ENCODE measurements around the gene SORCS3.

SORCS3 gene

DNA sequence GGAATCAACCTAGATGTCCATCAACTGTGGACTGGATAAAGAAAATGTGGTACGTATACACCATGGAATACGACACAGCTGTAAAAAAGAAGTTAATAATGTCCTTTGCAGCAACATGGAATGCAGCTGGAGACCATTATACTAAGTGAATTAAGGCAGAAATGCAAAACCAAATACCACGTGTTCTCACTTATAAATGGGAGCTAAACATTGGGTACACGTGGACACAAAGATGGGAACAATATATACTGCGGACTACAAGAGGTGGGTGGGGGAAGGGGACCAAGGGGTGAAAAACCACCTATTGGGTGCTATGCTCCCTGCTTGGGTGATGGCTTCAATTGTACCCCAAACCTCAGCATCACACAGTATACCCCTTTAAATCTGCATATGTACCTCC is 385.5 kb downstream of the SORCS3 start:
- no peak for DNase-seq (ENCODE audit: low read depth in 1 of 2, low spot score in 1 of 2)
- TF ChIP-seq GABPA (IDR thresholded peaks at IDR 0.05; ENCODE audit: low read depth), result no peak
- TF ChIP-seq, protein P1, sequence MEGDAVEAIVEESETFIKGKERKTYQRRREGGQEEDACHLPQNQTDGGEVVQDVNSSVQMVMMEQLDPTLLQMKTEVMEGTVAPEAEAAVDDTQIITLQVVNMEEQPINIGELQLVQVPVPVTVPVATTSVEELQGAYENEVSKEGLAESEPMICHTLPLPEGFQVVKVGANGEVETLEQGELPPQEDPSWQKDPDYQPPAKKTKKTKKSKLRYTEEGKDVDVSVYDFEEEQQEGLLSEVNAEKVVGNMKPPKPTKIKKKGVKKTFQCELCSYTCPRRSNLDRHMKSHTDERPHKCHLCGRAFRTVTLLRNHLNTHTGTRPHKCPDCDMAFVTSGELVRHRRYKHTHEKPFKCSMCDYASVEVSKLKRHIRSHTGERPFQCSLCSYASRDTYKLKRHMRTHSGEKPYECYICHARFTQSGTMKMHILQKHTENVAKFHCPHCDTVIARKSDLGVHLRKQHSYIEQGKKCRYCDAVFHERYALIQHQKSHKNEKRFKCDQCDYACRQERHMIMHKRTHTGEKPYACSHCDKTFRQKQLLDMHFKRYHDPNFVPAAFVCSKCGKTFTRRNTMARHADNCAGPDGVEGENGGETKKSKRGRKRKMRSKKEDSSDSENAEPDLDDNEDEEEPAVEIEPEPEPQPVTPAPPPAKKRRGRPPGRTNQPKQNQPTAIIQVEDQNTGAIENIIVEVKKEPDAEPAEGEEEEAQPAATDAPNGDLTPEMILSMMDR (IDR thresholded peaks at IDR 0.05; ENCODE audit: insufficient read depth, low read length), result no peak
- TF ChIP-seq, protein P2, sequence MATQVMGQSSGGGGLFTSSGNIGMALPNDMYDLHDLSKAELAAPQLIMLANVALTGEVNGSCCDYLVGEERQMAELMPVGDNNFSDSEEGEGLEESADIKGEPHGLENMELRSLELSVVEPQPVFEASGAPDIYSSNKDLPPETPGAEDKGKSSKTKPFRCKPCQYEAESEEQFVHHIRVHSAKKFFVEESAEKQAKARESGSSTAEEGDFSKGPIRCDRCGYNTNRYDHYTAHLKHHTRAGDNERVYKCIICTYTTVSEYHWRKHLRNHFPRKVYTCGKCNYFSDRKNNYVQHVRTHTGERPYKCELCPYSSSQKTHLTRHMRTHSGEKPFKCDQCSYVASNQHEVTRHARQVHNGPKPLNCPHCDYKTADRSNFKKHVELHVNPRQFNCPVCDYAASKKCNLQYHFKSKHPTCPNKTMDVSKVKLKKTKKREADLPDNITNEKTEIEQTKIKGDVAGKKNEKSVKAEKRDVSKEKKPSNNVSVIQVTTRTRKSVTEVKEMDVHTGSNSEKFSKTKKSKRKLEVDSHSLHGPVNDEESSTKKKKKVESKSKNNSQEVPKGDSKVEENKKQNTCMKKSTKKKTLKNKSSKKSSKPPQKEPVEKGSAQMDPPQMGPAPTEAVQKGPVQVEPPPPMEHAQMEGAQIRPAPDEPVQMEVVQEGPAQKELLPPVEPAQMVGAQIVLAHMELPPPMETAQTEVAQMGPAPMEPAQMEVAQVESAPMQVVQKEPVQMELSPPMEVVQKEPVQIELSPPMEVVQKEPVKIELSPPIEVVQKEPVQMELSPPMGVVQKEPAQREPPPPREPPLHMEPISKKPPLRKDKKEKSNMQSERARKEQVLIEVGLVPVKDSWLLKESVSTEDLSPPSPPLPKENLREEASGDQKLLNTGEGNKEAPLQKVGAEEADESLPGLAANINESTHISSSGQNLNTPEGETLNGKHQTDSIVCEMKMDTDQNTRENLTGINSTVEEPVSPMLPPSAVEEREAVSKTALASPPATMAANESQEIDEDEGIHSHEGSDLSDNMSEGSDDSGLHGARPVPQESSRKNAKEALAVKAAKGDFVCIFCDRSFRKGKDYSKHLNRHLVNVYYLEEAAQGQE (IDR thresholded peaks at IDR 0.05; ENCODE audit: insufficient replicate concordance, low read depth), result no peak
- TF ChIP-seq POLR2AphosphoS5 (IDR thresholded peaks at IDR 0.05; ENCODE audit: low read depth), result no peak
- TF ChIP-seq SPI1 (IDR thresholded peaks at IDR 0.05; ENCODE audit: borderline replicate concordance, low read depth), result no peak
- Histone ChIP-seq H3K4me3 (replicated peaks; ENCODE audit: insufficient read depth, low read length) (no peak overlapping the region), H3K27me3 (ENCODE audit: insufficient read depth, poor library complexity, severe bottlenecking) (no peaks in the 10 kb centered on the region), H3K27ac (replicated peaks) (no peak overlapping the region)

DNA sequence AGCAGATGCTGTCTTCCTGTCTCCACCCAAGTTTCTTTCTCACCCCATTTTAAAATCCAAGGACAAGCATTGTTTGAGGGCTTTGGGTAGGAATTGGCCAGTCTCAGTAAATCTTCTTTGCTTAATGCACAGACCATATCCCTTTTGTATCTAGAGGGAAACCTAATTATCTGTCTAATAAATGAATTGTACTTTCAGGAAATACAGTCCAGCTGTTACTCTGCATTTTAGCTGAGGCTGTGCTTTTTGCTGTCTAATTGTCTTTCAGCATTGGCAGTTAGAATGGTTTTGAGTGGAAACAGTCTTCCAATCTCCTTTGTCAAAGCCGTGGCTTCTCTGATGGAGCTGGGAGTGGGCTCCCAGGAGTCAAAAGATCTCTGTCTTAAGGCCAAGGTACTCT is 388.2 kb downstream of the SORCS3 start:
- no peak for DNase-seq (ENCODE audit: low read depth in 1 of 2, low spot score in 1 of 2)
- H3K4me3 ChIP-seq (replicated peaks; ENCODE audit: insufficient read depth, low read length), result no peak overlapping the region
- no peak for TF ChIP-seq GABPA (IDR thresholded peaks at IDR 0.05; ENCODE audit: low read depth)
- TF ChIP-seq, protein P1 (IDR thresholded peaks at IDR 0.05; ENCODE audit: insufficient read depth, low read length), result no peak
- TF ChIP-seq POLR2AphosphoS5 (IDR thresholded peaks at IDR 0.05; ENCODE audit: low read depth), result no peak
- TF ChIP-seq, protein P2 (IDR thresholded peaks at IDR 0.05; ENCODE audit: insufficient replicate concordance, low read depth), result no peak
- no peak for TF ChIP-seq SPI1 (IDR thresholded peaks at IDR 0.05; ENCODE audit: borderline replicate concordance, low read depth)
- no peak overlapping the region for H3K27ac ChIP-seq (replicated peaks)
- no peaks in the 10 kb centered on the region for H3K27me3 ChIP-seq (ENCODE audit: insufficient read depth, poor library complexity, severe bottlenecking)

DNA sequence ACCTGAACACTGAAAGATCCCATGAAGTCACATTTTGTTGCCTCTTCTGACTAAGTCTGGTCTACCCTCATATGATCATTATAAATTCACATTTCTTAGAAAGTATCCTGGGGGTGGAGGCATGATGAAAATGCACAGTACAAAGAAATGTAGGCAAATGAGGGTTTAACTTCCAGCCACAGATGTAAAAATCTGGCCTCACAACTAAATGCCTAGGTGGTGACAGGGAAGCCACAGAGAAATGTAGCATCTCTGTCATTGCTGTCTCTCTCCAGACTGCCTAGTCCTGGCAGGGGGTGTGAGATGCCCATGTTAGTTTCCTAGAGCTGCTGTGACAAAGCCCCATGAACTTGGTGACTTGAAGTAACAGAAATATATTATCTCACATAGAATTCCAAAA is 395.9 kb downstream of the SORCS3 start:
- H3K27ac ChIP-seq (replicated peaks), result no peak overlapping the region
- no peak for TF ChIP-seq SPI1 (IDR thresholded peaks at IDR 0.05; ENCODE audit: borderline replicate concordance, low read depth)
- no peak for TF ChIP-seq GABPA (IDR thresholded peaks at IDR 0.05; ENCODE audit: low read depth)
- TF ChIP-seq, protein P1 (IDR thresholded peaks at IDR 0.05; ENCODE audit: insufficient read depth, low read length), result no peak
- TF ChIP-seq, protein P2 (IDR thresholded peaks at IDR 0.05; ENCODE audit: insufficient replicate concordance, low read depth), result no peak
- TF ChIP-seq POLR2AphosphoS5 (IDR thresholded peaks at IDR 0.05; ENCODE audit: low read depth), result no peak
- no peaks in the 10 kb centered on the region for H3K27me3 ChIP-seq (ENCODE audit: insufficient read depth, poor library complexity, severe bottlenecking)
- no peak for DNase-seq (ENCODE audit: low read depth in 1 of 2, low spot score in 1 of 2)
- no peak overlapping the region for H3K4me3 ChIP-seq (replicated peaks; ENCODE audit: insufficient read depth, low read length)

Data from HL-60 (cell line).